ENCODE data around the gene TBC1D17.

GRCh38 chr19:49832556-49832955, 44.9 kb upstream of the TBC1D17 start:
- TF ChIP-seq CTCF (IDR thresholded peaks at IDR 0.05 in 4 of 5, conservative IDR thresholded peaks at IDR 0.05 in 1 of 5): no peak
- TF ChIP-seq POLR2A (IDR thresholded peaks at IDR 0.05): no peak
